GM19395 (cell line): Measurements from ENCODE around the gene RHBDL3.

Experiments used
- ATAC-seq: cut with Tn5 transposase; IDR thresholded peaks from one replicate; pipeline ENCODE4 v1.9.1; 2021; ENCODE audit warnings: mild to moderate bottlenecking, moderate library complexity; ENCODE audit not compliant: unreplicated experiment

RHBDL3 gene

DNA sequence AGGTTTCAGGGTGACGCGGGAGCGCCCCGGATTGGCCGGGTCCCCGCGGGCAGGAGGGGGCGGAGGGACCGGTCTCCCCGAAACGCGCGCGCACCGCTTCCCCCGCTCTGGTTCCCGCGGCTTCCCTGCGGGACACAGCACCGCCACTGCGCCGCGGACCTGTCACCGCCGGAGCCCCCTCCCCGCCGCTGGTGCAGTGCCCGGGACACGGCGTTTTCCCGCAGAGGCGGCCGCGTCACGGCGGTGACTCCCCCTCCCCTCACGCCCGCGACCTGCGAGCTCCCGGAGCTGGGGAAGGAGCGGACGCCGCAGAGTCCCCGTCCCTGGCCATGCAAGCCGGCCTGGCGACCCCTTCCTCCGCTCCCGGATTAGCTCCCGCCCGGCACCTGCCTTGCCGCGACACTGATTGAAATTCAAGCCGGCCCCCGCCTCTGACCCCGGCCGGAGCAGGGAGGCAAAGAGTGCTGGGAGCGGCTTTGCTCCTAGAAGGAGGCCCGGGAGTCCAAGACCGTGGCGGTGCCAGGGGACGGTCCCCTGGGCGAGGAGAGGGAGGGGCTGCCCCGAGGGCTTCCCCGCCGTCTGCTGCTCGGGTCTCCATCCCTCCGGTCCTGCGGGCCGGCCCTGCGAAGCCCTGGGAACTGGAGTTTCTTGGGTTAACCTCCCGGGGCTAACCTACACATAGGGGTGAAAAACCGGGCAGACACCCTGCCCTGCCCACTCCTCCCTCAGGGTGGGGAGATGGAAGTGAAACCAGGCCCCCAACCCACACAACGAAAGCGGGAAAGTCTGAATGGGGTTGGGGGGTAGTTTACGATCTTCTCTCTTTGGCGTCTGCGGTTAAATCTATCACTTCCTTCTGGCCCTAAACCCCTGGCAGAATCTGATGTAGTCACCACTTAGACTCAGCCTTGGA lies 1.0 kb downstream of the RHBDL3 start:
- ATAC-seq = no peak

DNA sequence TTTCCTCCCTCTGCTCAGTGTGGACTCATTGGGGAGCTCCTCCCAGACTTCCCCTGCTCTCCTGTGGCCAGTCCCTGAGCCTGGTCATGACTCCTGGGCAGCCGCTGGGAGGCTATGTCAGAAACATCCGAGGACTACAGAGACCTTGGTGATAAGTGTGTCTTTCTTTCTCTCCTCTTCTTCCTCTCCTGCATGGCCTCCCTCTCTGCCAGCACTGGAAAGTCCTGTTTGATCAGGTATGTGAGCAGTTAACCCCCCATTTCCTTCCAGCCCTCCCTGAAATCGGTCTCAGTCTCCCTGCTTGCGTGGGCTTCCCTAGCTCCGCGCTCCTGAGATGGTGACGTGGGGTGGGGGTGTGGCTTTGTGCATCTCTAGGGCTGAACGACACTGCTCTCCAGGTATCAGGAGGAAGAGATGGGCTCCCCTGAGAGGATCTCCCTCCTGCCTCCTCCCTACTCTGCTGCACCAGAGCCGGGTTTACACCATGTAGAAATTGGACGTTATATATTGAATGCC lies 2.1 kb downstream of the RHBDL3 start:
- no peak for ATAC-seq

DNA sequence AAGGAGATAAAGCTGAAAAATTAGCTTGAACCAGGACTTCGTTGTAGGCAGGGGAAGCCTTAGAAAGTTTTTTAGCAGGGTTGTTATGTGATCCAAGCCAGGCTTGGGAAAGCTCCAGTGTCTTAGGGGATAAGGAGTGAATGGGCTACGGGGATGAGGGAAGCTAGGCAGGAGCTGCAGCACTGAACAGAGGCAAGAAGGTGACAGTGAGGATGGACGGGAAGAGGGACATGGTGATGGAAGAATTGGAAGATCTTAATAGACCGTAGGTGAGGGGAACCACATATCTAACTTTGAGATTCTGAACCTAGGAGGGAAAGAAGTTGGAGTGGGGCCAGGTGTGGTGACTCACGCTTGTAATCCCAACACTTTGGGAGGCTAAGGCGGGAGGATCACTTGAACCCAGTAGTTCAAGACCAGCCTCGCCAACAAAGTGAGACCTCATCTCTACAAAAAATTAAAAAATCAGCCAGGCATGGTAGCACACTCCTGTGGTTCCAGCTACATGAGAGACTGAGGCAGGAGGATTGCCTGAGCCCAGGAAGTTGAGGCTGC lies 3.2 kb downstream of the RHBDL3 start:
- no peak for ATAC-seq

DNA sequence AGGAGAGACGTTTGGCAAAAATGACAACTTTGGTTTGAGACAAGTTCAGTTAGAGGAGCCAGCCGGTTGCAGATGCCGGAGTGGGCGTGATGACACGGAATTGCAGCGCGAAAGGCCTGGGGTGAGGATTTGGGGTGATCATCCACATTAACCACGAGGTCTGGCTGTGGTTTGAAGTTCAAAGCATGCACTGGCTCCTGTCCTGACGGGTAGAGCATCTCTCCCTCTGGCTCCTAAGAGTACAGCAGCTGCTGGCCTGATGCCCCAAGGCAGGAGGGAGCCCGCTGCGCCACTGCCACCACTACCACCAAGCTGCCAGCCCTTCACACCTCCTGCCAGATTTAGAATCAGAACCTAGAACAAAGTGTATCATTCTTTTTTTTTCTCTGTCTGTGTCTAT lies 3.7 kb downstream of the RHBDL3 start:
- ATAC-seq = no peak

DNA sequence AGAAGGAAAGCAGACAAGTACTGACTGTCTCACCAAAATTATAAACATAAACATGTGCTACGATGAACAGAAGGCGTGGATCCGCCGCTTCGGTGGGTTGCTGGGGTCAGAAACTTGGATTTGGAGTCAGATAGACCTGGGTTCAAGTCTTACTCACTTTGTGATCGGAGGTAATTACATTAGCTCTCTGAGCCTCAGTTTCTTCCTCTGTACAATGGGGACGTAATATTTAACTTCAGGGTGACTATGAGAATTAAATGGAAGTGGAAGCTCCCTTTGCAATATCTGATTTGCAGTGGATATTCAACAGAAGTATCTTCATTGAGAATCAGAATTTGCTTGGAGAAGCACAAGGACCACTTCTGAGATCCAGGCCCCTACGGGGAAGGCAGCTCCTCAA lies 6.2 kb downstream of the RHBDL3 start:
- ATAC-seq = no peak

DNA sequence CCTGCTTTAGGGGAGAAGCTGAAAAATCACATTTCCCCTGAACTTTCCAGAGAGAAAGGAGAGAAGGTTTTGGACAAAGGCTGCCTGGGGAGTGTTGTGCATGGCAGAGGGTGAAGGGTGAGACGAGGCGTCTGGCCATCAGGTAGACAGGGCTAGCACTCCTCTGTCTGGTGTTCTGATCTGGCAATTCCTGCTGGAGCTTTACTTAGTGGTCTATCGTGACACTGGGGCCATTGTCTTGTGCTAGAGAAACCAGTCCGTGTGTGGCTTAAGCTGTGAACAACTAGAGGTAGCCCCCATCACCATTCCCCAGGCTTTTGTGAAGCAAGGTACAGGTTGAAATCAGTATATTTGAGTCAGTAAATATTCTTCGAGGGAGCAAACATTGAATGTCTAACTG lies 8.5 kb downstream of the RHBDL3 start:
- ATAC-seq = no peak

DNA sequence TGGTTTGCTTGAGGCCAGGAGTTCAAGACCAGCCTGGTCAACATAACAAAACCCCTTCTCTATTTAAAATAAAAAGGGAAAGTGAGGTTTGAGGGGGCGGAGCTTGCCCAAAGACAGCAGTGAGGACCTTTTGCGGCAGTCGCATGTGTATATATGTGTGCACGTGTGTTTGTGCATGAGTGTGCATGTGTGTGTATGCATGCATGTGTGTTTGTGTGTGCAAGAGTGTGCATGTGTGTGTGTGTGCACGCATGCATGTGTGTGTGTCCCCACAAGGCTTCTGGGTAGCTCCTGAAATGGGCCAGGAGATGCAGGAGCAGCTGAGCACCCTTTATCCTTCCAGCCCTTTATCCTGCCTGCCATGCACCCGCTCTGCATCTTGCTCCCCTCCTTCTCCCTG lies 9.0 kb downstream of the RHBDL3 start:
- ATAC-seq = no peak

DNA sequence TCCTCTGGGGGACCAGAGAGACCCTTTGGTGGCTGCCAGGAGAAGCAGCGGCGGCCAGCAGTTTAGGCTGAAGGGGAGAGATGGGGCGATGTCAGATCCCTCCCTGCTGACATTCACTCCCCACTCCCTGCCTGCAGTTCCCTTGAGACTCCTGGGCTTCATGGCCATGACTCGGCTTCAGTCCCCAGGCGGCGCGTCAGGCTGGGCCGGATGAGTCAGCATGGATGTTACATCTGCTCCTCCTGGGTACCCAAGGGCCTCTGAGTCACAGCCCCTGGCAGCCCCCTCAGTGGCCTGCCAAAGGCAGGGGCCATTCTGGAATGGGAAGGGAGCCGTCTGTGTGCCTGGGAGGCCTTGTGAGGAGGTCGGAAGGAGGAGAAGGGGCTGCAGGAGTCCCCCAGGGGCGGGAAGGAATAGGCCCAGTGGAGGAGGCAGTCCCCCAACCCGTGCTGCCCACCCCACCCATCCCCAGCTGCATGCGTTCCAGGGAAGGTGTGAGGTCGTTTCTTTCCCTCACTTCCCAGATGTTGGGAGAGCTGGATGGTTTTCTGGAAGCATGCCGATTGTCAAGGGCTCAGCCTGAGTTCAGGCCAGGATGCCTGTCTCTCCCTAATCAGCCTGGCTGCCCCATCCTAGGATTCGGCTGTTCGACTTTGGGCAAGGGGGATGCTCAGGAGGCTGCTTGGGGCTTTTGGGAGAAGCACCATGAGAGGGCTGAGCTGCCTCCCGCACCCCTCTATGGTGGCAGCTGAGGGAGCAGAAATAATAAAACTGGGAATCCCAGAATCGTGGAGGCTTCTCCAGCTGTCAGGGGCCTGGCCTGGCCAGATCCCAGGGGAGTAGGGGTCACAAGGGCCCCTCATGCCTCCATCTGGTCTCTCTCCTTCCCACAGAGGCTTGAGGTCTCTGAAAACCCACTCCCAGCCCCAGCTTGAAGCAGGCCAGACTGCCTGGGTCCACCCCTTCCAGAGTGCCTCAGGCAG lies 9.7 kb downstream of the RHBDL3 start:
- ATAC-seq = no peak

DNA sequence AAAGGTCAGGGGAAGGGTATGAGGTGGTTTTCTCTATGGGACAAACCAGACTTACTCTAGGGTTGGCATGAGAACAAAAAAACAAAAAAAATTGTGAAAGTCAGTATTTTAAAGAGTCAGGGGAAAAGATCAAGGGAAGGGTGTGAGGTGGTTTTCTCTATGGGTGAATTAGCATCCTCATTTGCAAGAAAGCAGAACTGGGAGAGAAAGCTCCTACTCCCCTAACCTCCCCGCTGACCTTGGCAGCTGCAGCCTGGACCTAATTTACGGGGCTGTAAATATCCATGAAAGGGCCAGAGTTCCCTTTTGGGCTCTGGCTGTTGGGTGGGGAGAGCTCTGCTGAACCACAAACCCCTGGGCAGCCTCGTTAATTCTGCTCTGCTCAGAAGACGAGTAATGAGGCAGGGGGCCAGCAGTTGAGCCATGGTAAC lies 10.6 kb downstream of the RHBDL3 start:
- ATAC-seq = no peak

DNA sequence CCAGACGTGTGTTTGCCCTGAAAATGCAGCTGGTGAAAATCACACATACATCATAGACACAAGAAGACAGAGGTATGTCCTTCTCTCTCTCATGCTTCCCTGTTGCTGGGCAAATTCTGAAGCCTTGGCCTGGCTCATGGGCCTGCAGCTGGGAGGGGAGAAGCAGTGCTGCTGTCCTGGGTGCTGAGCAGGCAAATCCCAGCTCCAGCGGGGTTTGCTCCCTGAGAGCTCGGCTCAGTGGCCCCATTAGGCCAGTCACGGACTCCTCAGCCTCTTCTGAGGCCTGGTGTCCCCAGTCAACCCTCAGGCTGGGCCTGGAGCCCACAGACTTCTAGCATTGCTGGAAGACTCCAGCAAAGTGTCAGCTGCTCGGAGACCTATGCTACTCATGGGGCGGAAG lies 11.7 kb downstream of the RHBDL3 start:
- no peak for ATAC-seq

DNA sequence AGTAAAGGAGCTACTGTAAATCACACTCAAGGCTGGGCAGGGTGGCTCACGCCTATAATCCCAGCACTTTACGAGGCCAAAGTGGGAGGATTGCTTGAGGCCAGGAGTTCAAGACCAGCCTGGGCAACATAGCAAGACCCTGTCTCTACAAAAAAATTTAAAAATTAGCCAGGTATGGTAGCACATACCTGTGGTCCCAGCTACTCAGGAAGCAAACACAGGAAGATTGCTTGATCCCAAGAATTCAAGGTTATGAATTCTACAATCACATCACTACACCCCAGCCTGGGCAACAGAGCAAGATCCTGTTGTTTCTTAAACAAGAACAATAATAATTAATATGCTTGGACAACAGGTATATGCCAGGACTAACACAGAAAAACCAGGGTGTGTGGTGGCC lies 13.2 kb downstream of the RHBDL3 start:
- no peak for ATAC-seq

DNA sequence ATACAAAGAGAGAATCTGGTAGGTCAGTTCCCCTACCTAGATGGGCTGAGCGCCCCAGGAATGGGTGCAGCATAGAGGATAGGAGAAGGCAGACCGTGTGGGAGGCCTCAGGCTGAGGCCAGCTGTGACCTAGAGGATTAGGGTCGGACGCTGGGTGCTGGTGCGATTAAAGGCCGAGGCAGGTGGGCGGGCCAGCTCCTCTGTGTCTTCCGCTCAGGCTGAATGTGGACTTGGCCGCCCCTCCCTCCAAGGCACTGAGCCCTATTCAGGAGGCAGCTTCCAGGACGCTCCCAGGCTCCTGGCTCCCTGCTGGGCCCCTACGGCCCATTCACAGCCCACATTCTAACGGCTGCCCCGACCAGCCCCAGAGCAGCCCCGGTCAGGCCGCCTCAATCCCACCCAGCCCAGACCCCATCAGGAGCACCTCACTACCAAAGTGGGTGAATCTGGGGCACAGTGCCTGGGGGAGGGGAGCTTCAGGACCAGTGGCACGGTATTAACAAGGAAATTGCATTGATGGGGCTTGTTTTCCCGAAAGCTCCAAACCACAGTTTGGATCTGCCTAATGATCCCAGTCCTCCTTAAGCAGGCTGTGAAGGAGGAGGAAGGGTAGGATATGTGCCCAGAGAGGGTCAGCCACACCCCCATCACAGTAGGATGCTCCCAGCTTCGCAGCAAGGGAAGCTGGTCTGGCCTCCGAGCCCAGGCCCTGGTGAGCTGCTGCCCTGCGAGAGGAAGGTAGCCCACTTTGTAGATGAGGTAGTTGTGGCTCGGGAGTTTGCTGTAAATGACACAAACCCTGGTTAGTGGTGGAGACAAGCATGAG lies 14.5 kb downstream of the RHBDL3 start:
- no peak for ATAC-seq

DNA sequence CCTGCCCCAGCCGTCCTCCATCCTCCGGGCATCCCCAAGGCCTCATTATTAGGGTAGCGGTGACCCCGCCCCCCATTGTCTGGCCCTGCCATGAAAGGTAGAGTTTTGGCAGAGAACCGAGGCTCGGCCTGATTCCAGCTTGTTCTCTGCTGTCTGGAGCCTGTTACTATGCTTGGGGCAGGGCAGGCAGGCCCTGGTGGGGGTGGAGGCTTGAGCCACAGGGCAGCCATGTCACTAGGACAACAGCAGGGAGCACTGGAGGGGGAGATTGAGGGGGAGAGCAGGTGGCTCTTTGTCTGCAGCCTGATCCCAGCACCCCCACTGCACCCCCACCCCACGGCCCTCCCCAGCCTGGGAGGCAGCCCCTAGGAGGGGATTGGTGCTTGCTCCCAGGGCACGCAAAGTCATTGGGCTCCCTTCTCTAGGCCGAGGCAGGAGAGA lies 15.4 kb downstream of the RHBDL3 start:
- no peak for ATAC-seq

DNA sequence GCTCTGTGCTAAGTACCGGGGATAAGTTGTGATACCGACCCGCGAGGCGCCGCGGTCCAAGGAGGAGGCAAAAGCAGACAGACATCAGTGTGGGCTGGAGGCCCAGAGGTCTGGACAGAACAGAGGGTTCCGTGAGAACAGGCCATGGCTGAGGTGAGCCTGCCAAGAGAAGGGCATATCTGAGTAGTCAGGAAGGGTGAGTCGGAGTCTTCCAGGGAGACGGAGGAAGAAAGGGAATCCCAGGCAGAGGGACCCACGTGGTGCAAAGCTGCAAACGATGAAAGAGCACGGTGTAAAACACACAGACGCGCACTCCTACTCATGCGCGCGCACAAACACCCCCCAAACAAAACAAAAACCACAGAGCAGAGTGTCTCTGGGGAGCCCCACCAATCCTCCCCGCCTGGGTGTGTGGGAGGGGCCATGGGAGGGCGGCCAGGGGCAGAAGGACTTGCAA lies 18.1 kb downstream of the RHBDL3 start:
- ATAC-seq = no peak

DNA sequence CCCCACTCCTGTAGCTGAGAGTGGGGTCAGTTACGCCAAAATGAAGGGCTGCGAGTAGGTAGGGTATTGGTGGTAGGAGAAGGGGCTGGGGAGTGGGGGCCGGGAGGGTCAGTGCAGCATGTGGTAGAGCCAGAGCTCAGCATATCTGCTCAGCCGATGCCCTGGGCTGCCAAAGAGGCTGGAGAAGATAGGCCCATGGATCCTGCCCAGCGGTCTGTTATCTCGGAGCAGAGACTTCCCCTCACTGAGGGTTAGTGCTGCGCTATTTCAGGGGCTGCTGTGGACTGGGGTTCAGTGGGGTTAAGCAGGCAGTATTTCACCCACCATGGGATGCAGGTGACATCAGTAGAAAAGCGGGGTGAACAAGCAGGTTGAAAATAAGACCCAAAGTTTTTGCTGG lies 19.7 kb downstream of the RHBDL3 start:
- ATAC-seq = no peak

DNA sequence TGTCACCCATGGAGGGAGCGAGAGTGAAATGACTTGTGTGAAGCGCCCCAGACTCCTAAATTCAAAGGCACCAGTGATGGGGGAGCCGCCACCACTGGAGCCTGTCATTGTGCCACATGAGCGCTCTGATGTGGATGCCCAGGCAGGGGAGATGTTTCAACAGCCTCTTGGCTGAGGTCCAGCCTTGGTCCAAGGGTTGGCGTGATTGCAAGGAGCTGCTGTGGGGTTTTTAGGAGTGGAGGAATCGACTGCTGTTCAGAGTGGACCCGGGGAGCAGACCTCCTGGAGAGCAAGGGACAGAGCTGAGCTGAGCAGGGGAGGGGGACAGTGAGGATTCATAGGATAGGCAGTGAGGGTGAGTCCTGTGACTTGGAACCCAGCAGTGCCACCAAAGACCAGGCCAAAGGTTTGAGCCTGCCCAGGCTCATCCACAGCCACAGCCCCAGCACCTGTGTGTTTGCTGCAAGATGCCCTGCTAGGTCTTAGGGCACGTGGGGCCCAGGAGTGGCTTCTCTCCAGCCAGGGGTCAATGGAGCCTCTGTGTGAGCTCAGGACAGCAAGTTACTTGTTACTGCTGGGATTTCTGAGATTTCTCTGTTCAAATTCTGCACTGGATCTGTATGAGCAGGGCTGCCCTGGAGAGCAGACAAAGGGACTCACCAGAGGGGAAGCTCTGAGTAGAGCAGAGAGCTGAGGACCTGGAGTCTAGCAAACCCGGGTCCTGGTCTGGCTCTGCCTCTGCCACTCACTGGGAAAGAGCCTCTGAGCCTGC lies 20.3 kb downstream of the RHBDL3 start:
- no peak for ATAC-seq

DNA sequence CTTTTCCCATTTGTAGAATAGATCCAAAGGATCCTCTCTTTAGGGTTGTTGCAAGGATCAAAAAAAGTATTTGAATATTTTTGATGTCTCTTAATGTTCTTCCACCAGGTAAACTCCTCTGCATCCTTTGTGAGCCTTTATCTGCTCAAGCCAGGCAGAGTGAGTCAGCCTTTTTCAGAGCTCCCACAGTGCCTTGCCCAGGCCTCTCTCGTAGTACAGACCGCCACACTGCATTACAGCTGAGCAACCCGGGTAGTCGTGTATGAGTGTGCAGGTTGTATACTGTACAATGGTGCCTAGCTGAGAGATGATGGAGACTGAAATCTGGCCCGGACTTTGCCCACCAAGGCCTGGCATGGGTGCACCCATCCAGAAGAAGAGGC lies 20.9 kb downstream of the RHBDL3 start:
- no peak for ATAC-seq

DNA sequence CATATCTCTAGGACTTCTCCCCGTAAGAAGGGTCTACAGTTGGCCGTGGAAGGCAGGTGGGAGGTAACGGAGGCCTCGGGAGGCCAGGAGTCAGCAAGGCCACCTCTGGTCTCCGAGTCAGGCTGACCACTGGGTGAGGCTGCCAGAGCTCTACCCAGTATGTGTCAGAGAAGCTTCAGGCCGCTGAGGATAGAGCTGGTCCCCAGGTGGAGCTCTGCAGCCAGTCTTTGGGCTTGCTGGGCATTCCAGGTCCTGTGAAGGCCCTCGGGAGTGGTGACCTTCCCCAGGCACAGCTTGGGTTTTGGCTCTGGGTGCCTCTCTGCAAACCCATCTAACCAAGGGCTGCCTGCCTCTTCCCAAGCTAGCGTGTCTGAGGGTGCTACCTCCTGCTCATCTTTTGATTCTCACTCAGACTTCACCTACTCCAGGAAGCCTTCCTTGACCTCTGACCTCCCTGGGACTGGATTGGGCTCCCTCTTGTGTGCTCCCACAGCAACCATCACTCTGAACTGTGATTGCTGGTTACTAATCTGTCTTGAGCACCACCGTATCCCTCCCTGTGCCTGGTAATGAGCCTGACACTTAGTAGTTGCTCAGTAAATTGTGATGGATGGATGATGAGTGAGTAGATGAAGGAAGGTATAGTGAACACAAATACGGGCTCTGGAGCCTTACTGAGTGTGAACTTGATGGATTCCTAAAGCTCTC lies 22.3 kb downstream of the RHBDL3 start:
- no peak for ATAC-seq

DNA sequence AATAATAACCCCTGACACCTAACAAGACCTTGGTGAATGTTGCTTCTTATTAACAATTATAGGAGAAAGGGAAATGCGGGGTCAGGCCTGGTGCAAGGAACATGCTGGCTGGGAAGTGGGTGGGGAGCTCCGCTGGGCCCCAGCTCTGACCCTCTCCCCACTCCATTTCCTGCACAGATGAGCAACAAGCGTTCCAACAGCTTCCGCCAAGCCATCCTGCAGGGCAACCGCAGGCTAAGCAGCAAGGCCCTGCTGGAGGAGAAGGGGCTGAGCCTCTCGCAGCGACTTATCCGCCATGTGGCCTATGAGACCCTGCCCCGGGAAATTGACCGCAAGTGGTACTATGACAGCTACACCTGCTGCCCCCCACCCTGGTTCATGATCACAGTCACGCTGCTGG lies 23.0 kb downstream of the RHBDL3 start:
- ATAC-seq = no peak
